Adrenal gland (tissue), 12 donors: ENCODE results near the gene SLC25A15. TPM values are rescaled to one million over a fixed set of nuclear protein-coding genes. Genes with fewer than 3 reads are reported as not detected.

Experiments used
- DNase-seq, 7 donors: peaks; one replicate each; pipeline ENCODE4 v3.0.0-alpha.2; 2019 to 2020
- H3K27ac ChIP-seq, 5 donors: fragments of 200-600 bp; sonication (generic) in 4 of 5; 1 replicate in 3 of 5; 2 replicates in 2 of 5; pipeline versions ENCODE4 v1.5.1 to v1.8.0; 2016 to 2020; ENCODE audit warnings: mild to moderate bottlenecking in 1 of 5
- H3K27me3 ChIP-seq: fragments of 200-600 bp; 2 replicates; pipeline ENCODE4 v1.8.0; 2021
- H3K36me3 ChIP-seq, 2 donors: fragments of 200-600 bp; replicated peaks in 1 of 2; 1 replicate in 1 of 2; 2 replicates in 1 of 2; pipeline versions ENCODE4 v1.5.1 to v1.8.0; 2018 to 2022
- H3K4me1 ChIP-seq, 2 donors: fragments of 200-600 bp; replicated peaks in 1 of 2; 1 replicate in 1 of 2; 2 replicates in 1 of 2; pipeline versions ENCODE4 v1.5.1 to v1.8.0; 2018 to 2021
- H3K4me3 ChIP-seq, 4 donors: fragments of 200-600 bp; sonication (generic) in 3 of 4; one replicate each; pipeline ENCODE4 v1.5.1; 2016 to 2018
- H3K9me3 ChIP-seq, 3 donors: fragments of 200-600 bp; sonication (generic) in 1 of 3; replicated peaks in 1 of 3; 1 replicate in 2 of 3; 2 replicates in 1 of 3; pipeline versions ENCODE4 v1.5.1 to v1.8.0; 2016 to 2021
- CTCF ChIP-seq, 6 experiments: fragments of 450-650 bp in 4 of 6; fragments of 200-600 bp in 2 of 6; sonication (generic) in 1 of 6; IDR thresholded peaks; 1 replicate in 5 of 6; 2 replicates in 1 of 6; pipeline versions ENCODE4 v1.5.1 to v1.8.0; 2016 to 2021; ENCODE audit warnings: antibody characterized with exemption in 6 of 6, mild to moderate bottlenecking in 2 of 6, moderate library complexity in 1 of 6
- POLR2A ChIP-seq, 2 donors: fragments of 450-650 bp; IDR thresholded peaks; one replicate each; pipeline ENCODE4 v1.6.1; 2017; ENCODE audit warnings: antibody characterized with exemption in 2 of 2, mild to moderate bottlenecking in 2 of 2, moderate library complexity in 1 of 2
- WGBS, 4 donors: extraction: QIAGEN DNeasy Blood & Tissue Kit in 2 of 4; methylation state at CpG; one replicate each; pipeline versions ENCODE4 v1.1.5 to v1.1.7; 2013 to 2017; 5-methylcytosine and 5-hydroxymethylcytosine counted together
- intact Hi-C, 2 donors: fragments of 100-400 bp; cut with DNase I; formaldehyde crosslinking; loops; one replicate each; pipeline versions ENCODE4 v1.14.1 to v1.15.0; 2022 to 2023
- polyA plus RNA-seq, 3 donors: library from polyadenylated mRNA; stranded (reverse); fragments of 200-250 nt in 2 of 3; fragments of 350-450 nt in 1 of 3; fragmentation: Illumina TruSeq in 1 of 3; extraction: RNeasy Lipid Tissue Mini Kit (QIAGEN cat#74804) in 1 of 3; gene quantifications; one replicate each; pipeline ENCODE4 v1.2.3, GENCODE V29; 2013 to 2014
- total RNA-seq, 9 donors: library from RNA; depleted of rRNA in 4 of 9; stranded (reverse); fragments of >200 nt in 4 of 9; fragments of 120-200 nt in 1 of 9; fragmentation: NEBNext Ultra II Directional in 1 of 9; extraction: Animal tissue kit (Norgen Biotek cat#: 25700) in 1 of 9; gene quantifications; one replicate each; pipeline versions ENCODE4 v1.1.0 to v1.2.4, GENCODE V29; 2013 to 2023
- donor health status: healthy with polysubstance abuse.
- donor health status: Bipolar disorder and iron deficiency.
- donor health status: DM: yes; HTN: yes; CAD: no.
- donor health status: DM: no; HTN: no; CAD: no.
- donor health status: DM: no; HTN: no; CAD: no.
- donor health status: DM: yes; HTN: yes; CAD: no.

The SLC25A15 gene
- total and polyA plus RNA-seq, 12 donors, result 0.32 to 27.9 (median 4.0) TPM

GRCh38 chr13:40806241-40806640 lies 16.8 kb downstream of the SLC25A15 start:
- H3K27ac ChIP-seq, result no peak overlapping the region
- H3K27me3 ChIP-seq, result no peaks in the 10 kb centered on the region
- no peaks in the 10 kb centered on the region for H3K36me3 ChIP-seq
- H3K4me1 ChIP-seq, result no peaks in the 10 kb centered on the region
- intact Hi-C loops, result no loop called here
- no peak for DNase-seq
- WGBS, 4 donors, result 75 to 100% (median 91%) methylated on average over 1 of the region's 1 CpG
- H3K4me3 ChIP-seq, result no peak overlapping the region
- no peak for TF ChIP-seq POLR2A (IDR thresholded peaks at IDR 0.05)
- no peak for TF ChIP-seq CTCF (IDR thresholded peaks at IDR 0.05)
- H3K9me3 ChIP-seq, result no peaks in the 10 kb centered on the region

- 93 to 96% (median 94%) methylated on average over 5 of the region's 5 CpGs for WGBS, 4 donors
- no peak for TF ChIP-seq CTCF (IDR thresholded peaks at IDR 0.05)
- TF ChIP-seq POLR2A (IDR thresholded peaks at IDR 0.05), result no peak
- Histone ChIP-seq H3K4me3 (no peak overlapping the region), H3K27ac (no peak overlapping the region), H3K9me3 (no peaks in the 10 kb centered on the region), H3K27me3 (no peaks in the 10 kb centered on the region), H3K4me1 (no peaks in the 10 kb centered on the region), H3K36me3 (no peaks in the 10 kb centered on the region)
- intact Hi-C loops, result no loop called here
- DNase-seq, result no peak
Measured at GRCh38 chr13:40809471-40809870, 20.1 kb downstream of the SLC25A15 start.

- Histone ChIP-seq H3K4me1 (no peaks in the 10 kb centered on the region), H3K4me3 (no peak overlapping the region), H3K36me3 (no peaks in the 10 kb centered on the region), H3K9me3 (no peaks in the 10 kb centered on the region), H3K27me3 (no peaks in the 10 kb centered on the region), H3K27ac (no peak overlapping the region)
- TF ChIP-seq CTCF (IDR thresholded peaks at IDR 0.05) (no peak), POLR2A (IDR thresholded peaks at IDR 0.05) (no peak)
- intact Hi-C loops, result no loop called here
- DNase-seq, result no peak
- 77 to 82% (median 79%) methylated on average over 4 of the region's 4 CpGs for WGBS, 4 donors
Measured at GRCh38 chr13:40812102-40812501, 22.7 kb downstream of the SLC25A15 start.

- H3K4me3 ChIP-seq, result no peak overlapping the region
- H3K9me3 ChIP-seq, result no peaks in the 10 kb centered on the region
- 92 to 100% (median 97%) methylated on average over 1 to 6 of the region's 6 CpGs for WGBS, 4 donors
- H3K27ac ChIP-seq, result no peak overlapping the region
- H3K27me3 ChIP-seq, result no peaks in the 10 kb centered on the region
- intact Hi-C loops, result no loop called here
- DNase-seq, result no peak
- TF ChIP-seq CTCF (IDR thresholded peaks at IDR 0.05) (no peak), POLR2A (IDR thresholded peaks at IDR 0.05) (no peak)
- no peaks in the 10 kb centered on the region for H3K4me1 ChIP-seq
- no peaks in the 10 kb centered on the region for H3K36me3 ChIP-seq
Measured at GRCh38 chr13:40812724-40813445, 23.5 kb downstream of the SLC25A15 start.
